KBM-7 (cell line): ENCODE measurements around the gene BHLHE23.

ENCODE experiments used
- DNase-seq: peaks from one replicate; pipeline ENCODE4 v3.0.0-alpha.2; 2015
- in situ Hi-C: fragments of 300-500 bp; cut with MboI; formaldehyde crosslinking; loops from 2 replicates; pipeline ENCODE4 v1.14.3; 2020; ENCODE audit warnings: low sequenced_read_pairs, low pct_unique_long_range_greater_than_20kb, mixed read lengths

BHLHE23 gene

DNA sequence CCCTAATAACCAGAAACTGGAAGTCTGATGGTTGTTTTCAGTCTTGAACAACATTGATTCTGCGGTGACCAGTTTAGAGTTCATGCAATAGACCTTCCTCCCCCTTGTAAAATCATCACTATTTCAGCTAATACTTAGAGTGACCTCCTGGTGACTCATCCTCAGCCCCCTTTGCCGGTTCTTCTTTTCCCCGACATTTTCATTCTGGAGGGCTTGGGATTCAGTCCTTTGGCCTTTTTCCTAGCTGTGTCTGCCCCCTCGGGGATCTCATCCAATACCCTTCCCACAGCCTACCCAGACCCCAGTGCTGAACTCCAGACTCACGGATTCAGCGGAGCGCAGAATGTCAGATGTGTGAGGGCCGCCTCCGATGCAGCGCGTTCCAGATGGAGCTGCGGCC, 7.5 kb upstream of the BHLHE23 start:
- in situ Hi-C loops, result no loop called here
- no peak for DNase-seq

DNA sequence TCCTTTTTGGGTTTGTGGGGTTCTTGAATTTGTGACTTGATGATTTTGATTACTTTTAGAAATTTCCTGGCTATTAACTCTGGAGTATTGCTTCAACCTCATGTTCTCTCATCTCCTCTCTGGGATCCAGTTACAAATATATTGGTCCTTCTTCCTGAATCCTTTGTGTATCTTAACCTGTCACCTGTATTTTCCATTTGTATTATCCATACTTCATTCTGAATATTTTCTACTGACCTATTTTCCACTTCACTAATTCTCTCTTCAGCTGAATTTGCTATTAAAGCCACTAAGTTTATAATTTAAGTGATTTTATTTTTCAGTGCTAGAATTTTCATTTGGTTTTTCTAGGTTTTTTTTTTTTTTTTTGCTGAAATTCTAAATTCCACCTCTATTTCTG, 6.4 kb upstream of the BHLHE23 start:
- DNase-seq, result no peak
- in situ Hi-C loops, result no loop called here

DNA sequence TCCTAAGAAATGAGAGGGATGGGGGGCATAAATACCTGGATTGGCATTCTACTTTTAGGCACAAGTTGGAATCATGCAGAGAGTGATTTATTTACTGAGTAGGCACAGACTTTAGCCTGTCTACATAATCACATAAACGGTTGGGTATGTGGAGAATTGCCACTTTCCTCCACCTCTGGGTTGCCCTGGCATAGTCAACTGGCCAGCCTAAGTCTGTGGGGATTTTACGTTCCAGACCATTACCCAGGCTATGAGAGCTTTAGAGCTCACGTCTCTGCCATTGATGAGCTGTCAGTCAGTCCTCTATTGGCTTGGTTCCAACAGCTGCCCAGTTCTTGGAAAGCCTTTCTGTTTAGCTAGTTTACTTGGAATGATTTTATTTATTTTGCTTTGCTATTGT, 5.0 kb upstream of the BHLHE23 start:
- no peak for DNase-seq
- in situ Hi-C loops, result no loop called here

DNA sequence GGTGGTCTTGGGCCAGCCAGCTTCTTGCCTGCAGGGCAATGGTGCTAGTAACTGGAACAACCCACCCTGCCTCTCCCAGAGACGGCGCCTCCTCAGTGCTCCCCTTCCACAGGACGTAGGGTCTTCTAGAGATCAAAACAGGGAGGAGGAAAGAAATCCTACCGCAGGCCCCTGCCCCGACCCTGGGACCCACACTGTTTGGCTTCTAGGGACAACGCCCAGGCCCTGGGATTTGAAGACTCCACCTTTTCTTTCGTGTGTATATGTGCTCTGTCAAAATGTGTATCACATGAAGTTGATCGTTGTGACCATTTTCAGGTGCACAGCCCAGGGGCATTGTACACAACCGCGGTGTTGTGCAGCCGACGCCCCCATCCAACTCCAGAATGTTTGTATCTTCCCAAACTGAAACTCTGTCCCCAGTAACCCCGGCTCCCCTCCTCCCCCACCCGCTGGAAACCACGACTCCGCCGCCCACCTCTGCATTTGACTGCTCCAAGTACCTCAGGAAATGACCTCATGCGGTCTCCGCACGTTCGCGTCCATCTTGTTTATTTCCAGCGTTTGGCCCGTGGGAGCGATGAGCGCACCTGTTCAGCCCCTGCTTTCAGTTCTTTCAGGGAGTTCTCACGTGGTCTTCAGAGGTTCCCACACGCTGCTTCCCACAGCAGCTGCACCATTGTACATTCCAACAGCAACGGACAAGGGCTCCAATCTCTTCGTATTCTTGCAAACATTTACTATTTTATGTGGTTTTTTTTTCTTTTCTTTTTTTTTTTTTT, 3.4 kb upstream of the BHLHE23 start:
- peak; percentile 69 for DNase-seq
- in situ Hi-C loops, result no loop called here

DNA sequence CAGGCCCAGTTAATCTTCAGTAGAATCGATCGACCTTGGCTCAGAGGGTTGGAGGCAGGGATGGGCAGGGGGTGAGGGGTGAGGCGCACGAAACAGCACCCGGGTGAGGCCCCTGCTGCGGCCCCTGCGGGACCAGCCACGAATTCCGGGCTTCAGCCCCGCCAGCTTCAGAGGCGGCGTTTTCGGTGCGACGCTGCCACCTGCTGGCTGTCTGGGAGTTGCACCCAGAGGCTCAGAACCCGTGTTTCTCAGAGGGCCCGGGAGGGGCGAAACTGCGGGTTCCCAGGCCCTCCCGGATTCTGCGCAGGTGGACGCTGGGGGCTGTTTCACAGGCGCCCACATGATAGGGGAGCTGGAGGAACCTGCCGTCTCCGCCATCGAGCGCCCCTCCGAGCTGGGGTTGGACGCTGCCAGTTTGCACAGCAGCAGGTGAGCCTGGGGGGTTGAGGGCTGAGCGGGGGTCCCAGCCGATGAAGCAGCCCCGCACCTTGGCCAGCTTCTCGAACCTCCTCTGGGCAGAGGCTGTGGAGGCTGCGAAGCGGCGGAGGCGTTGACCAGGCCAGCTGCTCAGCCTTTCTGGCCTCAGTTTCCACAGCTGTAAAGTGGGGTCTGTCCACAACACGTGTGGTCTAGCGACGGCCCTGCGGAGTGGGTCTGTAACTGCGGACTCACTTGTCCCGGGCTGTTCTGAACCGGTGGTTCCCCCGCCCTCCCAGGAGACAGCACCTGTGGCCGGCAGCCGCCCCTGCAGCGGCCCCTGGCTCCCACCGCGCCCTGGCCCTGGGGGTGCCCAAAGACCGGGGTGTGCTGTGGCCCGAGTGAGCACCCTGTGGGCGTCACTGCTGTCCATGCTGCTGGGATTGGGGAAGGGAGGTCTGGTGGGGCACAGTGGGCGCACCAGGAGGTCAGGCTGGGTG, 2.5 kb upstream of the BHLHE23 start:
- in situ Hi-C loops, result no loop called here
- peak; percentile 82 for DNase-seq

DNA sequence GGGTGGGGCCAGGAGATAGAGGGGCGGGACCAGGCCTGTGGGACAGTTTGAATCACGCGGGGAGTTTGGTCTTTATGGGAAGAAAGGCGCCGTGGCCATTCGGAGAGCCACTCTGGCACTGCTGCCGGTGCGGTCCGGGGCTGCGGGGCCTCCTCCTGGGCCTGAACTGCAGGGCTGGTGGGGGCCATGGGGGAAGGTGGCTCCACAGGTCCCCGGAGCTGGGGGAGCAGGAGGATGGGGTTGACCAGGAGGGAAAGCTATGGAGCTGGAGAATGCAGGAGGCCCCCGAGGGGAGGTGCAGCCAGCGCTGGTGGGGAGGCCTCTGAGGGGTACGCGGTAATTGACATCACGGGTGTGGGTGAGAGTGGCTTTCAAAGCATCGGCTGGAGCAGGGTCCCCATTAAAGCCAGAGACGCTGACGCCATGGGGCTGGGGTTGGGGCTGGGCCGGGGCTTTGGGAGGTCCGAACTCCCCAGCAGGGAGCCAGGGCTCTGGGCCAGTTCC, 1.8 kb upstream of the BHLHE23 start:
- DNase-seq, result no peak
- in situ Hi-C loops, result no loop called here

DNA sequence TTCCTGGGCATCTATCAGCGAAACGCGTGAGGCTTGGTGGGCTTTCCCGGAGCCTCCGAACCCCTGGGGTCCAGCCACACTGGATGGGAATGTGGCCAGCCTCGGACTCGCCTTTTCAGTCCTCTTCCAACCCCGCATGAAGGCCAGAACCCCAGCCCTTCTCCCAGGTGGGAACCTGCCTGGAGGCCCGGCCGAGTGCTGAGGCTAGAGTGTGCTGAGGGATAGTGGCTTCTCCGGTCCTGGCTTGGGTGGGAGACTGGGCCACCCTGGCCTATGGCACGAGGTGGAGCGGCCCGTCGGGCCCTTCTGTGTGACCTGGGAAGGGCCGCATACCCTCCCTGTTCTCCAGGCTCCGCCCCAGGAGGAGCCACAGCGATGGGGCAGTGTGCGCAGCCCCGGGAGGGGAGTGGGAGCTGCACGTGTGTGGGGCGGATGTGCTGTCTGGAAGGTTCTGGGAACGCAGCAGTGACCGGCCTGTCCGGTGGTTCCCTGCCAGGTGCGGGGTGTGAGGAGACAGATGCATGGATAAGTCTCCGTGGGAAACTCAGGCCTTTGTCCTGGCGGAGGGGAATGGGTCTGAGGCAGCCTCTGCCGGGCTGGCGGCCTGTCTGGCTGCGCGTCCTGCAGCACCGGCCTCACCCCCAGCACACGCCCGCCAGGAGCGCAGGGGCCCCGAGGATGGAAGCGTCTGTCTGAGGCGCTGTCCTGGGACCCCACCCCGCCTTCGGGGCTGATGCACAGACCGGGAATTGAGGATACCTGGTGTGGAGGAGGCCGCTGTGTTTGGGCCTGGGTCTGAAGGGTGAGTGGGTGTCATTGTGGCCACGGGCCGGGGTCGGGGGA, 1.1 kb upstream of the BHLHE23 start:
- in situ Hi-C loops, result no loop called here
- no peak for DNase-seq

DNA sequence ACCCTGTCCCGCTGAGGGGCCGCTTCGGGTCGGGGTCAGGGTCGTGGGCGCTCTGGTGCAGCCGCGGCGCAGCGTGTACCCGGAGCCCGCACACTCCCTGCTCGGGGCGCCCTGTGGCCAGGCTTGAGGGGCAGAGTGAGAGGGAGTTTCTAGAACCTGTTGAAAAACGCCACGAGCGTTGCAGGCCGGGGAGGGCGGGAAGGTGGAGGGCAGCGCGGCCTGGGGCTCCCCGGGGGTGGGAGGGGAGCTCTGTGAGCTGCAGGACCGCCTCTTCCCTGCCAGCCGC, 539 bp upstream of the BHLHE23 start:
- in situ Hi-C loops, result no loop called here
- no peak for DNase-seq

DNA sequence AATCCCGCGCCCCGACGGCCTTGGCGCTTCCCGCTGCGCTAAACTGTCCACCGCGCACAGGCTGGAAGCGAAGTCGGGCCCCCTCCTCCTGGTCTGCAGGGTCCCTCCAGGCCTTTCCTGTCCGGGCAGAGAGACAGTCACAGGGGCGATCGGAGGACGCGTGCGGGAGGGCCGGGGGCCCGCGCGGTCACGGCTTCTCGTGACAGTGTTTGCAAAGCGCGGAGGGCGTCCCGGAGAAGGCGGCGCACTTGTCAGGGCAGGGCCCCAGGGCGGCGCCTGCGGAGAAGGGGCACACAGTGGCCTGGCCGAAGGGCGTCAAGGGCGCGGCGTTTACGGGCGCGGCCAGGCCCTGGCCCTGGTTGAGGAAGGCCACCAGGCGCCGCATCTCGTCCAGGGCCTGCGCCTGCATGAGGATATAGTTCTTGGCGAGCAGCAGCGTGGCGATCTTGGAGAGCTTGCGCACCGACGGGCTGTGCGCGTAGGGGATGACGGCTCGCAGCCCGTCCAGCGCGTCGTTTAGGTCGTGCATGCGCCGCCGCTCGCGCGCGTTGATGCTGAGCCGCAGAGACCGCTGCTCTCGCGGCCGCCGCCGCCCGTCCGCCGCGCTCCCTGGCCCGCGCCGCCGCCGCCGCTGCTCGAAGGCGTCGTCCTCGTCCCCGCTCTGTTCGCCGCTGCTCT, 763 bp downstream of the BHLHE23 start:
- no peak for DNase-seq
- in situ Hi-C loops, result no loop called here

DNA sequence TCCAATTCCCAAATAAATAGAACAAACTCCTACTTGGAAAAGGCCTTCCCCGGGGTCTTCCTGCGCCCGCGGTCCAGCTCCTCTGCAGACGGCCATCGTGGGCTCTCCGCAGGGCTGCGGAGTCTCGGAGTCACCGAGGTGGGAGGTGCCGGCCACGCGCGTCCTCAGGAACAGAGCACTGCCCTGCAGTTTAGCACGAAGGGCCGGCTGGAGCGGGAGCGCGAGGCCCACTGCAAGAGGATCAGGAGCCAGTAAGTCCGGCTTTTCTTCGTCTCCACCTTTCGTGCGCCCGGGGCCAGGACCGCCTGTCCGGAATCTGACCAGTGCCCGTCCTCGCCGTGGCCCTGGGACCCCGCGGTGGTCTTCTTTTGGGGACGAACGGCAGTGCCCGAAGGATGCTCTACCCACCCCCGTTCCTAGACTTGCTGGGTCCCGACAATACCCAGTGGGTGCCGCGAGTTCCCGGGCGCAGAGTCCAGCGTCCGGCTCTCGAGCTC, 1.4 kb downstream of the BHLHE23 start:
- in situ Hi-C loops, result no loop called here
- DNase-seq, result no peak

DNA sequence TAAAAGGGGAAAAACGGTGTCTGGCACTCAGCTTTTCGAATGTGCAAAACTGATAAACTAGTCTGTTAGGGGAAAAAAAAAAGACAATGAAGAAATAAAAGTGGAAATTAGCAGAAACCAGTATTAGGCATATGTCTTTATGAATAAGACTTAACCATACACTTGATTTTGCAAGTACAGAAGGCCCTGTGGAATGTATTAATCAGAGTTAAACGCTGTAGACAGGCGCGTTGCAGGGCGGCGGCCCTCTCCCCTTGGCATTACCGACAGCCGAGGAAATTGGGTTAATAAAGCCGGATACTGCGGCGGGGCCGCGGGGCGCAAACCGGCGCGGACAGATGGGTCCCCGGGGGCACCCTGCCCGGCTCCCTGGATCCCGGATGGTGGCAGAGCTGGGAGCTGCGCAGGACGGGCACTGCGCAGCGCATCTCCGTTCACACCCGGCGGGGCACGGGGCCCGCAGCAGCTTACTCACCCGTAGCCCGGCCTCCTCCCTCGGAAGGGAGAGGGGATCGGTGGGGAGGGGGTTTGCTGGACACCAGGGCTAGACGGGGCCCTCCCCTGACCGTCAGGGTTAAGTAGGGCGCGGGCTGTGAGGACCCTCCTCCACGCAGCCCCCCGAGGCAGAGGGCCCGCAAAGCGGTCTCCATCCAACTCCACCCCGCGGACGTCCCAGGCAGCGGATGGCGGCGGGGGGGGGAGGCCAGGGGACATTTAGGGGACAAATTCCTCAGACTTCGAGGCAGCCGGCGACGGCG, 2.0 kb downstream of the BHLHE23 start:
- in situ Hi-C loops, result no loop called here
- no peak for DNase-seq

DNA sequence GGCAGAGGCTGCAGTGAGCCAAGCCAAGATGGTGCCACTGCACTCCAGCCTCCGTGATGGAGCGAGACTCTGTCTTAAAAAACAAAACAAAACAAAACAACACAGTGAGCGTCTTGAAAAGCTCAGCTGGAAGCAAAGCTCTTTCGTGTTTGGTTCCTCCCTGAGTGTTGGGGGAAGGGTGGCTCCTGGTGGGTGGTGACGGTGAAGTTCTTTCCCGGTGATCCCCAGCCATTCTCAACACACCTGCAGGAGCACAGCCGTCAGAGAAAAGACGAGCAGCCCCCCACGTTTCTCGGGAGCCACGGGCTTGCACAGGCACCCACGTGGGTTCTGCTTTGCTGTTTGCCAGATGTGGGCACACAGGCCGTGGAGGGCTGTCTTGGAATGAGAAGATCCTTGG, 3.2 kb downstream of the BHLHE23 start:
- in situ Hi-C loops, result no loop called here
- no peak for DNase-seq

DNA sequence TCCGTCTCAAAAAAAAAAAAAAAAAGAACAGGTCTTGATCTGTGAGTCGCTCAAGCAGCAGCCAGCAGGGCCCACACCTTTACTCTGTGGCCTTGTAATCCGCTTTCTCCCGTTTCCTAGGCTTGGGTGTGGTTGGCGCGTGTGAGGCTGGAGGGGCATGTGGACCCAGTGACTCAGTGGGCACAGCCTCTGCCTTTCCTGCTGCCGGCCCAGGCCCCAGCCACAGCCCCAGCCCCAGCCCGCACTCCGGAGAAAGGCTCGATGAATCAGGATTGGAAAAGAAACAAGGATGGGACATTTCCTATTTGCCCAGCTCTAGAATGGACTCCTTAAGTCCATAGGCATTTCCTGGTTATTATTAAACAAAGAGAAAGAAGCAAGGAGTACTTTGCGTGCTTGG, 4.3 kb downstream of the BHLHE23 start:
- in situ Hi-C loops, result no loop called here

DNA sequence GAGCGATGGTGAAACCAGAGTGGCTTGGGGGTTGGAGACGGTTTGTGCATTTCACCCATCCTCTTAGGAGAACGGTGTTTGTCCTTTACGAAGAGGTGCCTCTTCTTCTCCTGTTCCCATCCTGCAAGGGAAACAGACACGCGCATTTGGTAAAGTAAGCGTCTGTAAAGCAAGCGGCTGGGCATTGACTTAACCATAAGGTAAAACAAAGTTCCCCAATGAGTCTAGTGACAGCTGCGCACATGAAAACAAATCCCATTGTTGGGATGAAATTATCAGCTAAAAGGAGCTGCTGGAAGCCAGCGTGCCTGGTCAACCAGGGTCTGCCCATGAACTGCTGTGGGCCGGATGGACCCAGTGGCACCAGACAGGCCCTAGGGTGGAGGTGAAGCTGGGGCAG, 5.8 kb downstream of the BHLHE23 start:
- no peak for DNase-seq
- in situ Hi-C loops, result no loop called here

More for the DNA sequence above, 4.3 kb downstream of the BHLHE23 start:
- DNase-seq, result no peak

DNA sequence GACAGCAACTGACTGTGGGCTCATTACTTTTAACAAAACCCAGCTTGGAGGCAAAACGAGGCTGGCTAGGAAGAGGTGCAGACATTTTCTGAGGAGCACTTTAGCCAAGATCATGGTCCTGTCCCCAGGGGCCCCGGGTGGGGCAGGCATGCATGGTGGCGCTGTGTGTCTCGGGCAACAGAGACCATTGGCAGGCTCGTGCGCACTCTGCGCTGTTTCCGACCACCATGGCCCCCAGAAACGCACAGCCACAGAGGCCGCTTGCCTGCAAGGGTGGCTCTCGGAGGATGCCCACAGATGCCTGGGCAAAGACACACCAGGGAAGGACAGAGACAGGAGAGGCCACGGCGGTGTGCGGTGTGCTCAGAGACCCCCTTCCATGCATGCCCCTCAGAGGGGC, 6.7 kb downstream of the BHLHE23 start:
- in situ Hi-C loops, result no loop called here
- no peak for DNase-seq

DNA sequence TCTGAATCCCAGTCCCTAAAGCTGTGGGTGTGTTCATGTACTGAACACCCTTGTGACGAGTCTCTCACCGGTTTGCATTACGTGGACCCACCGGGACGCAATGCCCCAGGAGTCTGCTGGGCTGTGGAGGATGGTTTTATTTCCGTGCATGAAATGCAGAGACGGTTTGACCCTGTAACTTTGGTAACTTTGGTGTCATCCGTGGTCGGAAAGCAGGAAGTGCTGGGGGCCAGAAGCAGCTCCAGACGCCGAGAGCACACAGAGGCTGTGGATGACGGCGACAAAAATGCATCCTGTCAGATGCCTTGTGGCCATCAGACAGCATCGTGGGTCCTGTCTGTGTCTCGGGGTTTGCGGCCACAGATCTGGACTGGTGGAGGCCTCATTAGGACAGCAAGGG, 7.2 kb downstream of the BHLHE23 start:
- in situ Hi-C loops, result no loop called here
- DNase-seq, result no peak

DNA sequence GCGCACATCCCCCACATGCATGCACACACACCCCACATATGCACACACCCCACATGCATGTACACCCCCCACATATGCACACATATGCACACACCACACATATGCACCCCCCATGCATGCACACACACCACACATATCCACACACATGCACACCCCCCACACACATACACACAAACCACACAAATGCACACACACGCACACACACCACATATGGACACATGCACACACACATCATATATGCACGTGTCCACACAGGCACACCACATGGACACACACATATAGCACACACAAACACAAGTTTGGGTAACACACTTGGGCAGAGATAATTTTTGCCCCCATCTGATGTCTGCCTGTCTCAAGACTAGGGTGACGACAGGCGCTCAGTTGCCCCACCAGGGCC, 8.3 kb downstream of the BHLHE23 start:
- in situ Hi-C loops, result no loop called here
- DNase-seq, result no peak

DNA sequence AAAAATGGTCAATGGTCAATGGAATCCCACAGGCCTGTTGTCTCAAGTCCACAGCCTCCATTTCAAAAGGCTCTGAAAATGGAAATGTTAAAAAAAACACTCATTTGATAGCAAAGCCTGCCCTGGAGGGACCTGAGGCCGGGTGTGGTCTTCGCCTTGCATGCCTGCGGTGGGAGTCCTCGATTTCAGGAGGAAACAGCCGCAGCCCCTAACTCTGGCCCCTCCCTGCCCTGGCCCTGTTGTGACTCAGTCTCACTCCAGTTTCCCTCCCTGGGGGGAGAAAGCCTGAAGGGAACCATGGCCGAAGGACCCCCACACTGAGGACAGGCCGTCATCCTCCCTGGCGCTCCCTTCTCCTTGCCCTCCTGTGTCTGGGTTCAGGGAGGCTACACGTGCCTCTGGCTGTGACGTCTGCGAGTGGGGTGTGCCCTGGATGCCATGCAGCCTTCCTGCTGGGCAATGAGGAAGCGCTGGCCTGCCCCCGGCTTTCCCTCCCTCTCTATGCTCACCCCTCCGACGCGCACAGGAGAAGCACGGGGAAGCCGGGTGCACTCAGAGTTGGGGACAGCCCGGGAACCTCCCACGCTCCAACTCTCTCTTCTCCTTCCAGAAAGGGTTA, 9.2 kb downstream of the BHLHE23 start:
- peak; percentile 43 for DNase-seq

More for the DNA sequence above, 9.2 kb downstream of the BHLHE23 start:
- in situ Hi-C loops, result no loop called here
